Measurements from ENCODE around the gene TSPOAP1. TPM values are rescaled to one million over a fixed set of nuclear protein-coding genes. Genes with fewer than 3 reads are reported as not detected.

TSPOAP1 gene
- total and polyA plus RNA-seq, 2 experiments from 2014 or later: 15.4 to 19.0 TPM

- peaks cover 59% of the 10 kb centered on the region for H3K4me1 ChIP-seq (ENCODE audit: insufficient read depth)
- no peak overlapping the region for H3K4me2 ChIP-seq
- H3K4me3 ChIP-seq: no peak overlapping the region
- H4K20me1 ChIP-seq (ENCODE audit: insufficient read depth, poor library complexity, severe bottlenecking): no peaks in the 10 kb centered on the region
- peak overlapping the region; percentile 68 for H3K27ac ChIP-seq
- TF ChIP-seq, protein P1, sequence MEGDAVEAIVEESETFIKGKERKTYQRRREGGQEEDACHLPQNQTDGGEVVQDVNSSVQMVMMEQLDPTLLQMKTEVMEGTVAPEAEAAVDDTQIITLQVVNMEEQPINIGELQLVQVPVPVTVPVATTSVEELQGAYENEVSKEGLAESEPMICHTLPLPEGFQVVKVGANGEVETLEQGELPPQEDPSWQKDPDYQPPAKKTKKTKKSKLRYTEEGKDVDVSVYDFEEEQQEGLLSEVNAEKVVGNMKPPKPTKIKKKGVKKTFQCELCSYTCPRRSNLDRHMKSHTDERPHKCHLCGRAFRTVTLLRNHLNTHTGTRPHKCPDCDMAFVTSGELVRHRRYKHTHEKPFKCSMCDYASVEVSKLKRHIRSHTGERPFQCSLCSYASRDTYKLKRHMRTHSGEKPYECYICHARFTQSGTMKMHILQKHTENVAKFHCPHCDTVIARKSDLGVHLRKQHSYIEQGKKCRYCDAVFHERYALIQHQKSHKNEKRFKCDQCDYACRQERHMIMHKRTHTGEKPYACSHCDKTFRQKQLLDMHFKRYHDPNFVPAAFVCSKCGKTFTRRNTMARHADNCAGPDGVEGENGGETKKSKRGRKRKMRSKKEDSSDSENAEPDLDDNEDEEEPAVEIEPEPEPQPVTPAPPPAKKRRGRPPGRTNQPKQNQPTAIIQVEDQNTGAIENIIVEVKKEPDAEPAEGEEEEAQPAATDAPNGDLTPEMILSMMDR (IDR thresholded peaks at IDR 0.05; ENCODE audit: poor library complexity): no peak
- TF ChIP-seq EZH2 (IDR thresholded peaks at IDR 0.05; ENCODE audit: borderline replicate concordance) (no peak), EZH2phosphoT487 (IDR thresholded peaks at IDR 0.05; ENCODE audit: low read depth, severe bottlenecking, unreplicated experiment) (no peak)
- DNase-seq (ENCODE audit: low spot score): no peak
- H3K9me3 ChIP-seq (ENCODE audit: low read depth): no peaks in the 10 kb centered on the region
- 60% methylated on average over 4 of the region's 4 CpGs for WGBS (ENCODE audit: low lambda C conversion rate, missing lambda C conversion rate)
- H3K36me3 ChIP-seq (replicated peaks; ENCODE audit: insufficient read depth, low read depth): no peaks in the 10 kb centered on the region
- no peak overlapping the region for H2AFZ ChIP-seq
- H3K27me3 ChIP-seq: no peaks in the 10 kb centered on the region
- H3K9me2 ChIP-seq (replicated peaks; ENCODE audit: insufficient read depth): no peaks in the 10 kb centered on the region
- peaks cover 72% of the 10 kb centered on the region for H3K79me2 ChIP-seq
These were observed 47.9 kb upstream of the TSPOAP1 start for GRCh38 chr17:58376472-58377000.

- Histone ChIP-seq H2AFZ (no peak overlapping the region), H3K4me1 (ENCODE audit: insufficient read depth) (peaks cover 52% of the 10 kb centered on the region), H3K27me3 (no peaks in the 10 kb centered on the region)
These were observed 47.2 kb upstream of the TSPOAP1 start for GRCh38 chr17:58375811-58376210.

DNA sequence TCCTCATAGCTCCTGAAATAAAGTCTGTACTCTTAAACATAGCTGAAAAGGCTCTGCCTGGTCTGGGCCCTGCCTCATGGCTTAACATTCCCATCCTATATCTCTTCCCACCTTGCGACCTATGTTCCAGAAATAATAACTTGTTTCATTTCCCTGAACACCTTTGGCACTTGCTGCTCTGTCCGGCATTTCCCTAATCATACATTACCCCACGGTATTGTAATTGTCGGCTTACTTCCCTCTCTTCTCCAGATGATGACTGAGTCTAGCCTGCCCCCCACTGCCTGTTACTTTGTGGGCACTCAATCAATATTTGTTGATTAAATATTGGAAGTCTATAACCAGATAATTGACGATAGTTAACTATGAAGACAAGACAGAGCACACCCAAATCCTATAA is 46.7 kb upstream of the TSPOAP1 start:
- H4K20me1 ChIP-seq (ENCODE audit: insufficient read depth, poor library complexity, severe bottlenecking): no peaks in the 10 kb centered on the region
- H3K79me2 ChIP-seq: peaks cover 76% of the 10 kb centered on the region
- no peaks in the 10 kb centered on the region for H3K9me2 ChIP-seq (replicated peaks; ENCODE audit: insufficient read depth)
- peaks cover 46% of the 10 kb centered on the region for H3K4me1 ChIP-seq (ENCODE audit: insufficient read depth)
- no peaks in the 10 kb centered on the region for H3K27me3 ChIP-seq
- TF ChIP-seq EZH2 (IDR thresholded peaks at IDR 0.05; ENCODE audit: borderline replicate concordance): no peak
- TF ChIP-seq, protein P1 (IDR thresholded peaks at IDR 0.05; ENCODE audit: poor library complexity): no peak
- no peak for TF ChIP-seq EZH2phosphoT487 (IDR thresholded peaks at IDR 0.05; ENCODE audit: low read depth, severe bottlenecking, unreplicated experiment)
- H3K36me3 ChIP-seq (replicated peaks; ENCODE audit: insufficient read depth, low read depth): no peaks in the 10 kb centered on the region
- WGBS (ENCODE audit: low lambda C conversion rate, missing lambda C conversion rate): 69% methylated on average over 5 of the region's 5 CpGs
- no peaks in the 10 kb centered on the region for H3K9me3 ChIP-seq (ENCODE audit: low read depth)
- peak overlapping the region; percentile 15 for H3K4me2 ChIP-seq
- no peak overlapping the region for H2AFZ ChIP-seq
- no peak for DNase-seq (ENCODE audit: low spot score)
- H3K4me3 ChIP-seq: no peak overlapping the region
- H3K27ac ChIP-seq: peak overlapping the region; percentile 28

More at GRCh38 chr17:58375811-58376210, 47.2 kb upstream of the TSPOAP1 start:
- no peaks in the 10 kb centered on the region for H3K9me3 ChIP-seq (ENCODE audit: low read depth)
- TF ChIP-seq EZH2phosphoT487 (IDR thresholded peaks at IDR 0.05; ENCODE audit: low read depth, severe bottlenecking, unreplicated experiment) (no peak), EZH2 (IDR thresholded peaks at IDR 0.05; ENCODE audit: borderline replicate concordance) (no peak)
- TF ChIP-seq, protein P1 (IDR thresholded peaks at IDR 0.05; ENCODE audit: poor library complexity): no peak
- H3K27ac ChIP-seq: peak overlapping the region; percentile 20
- no peaks in the 10 kb centered on the region for H3K36me3 ChIP-seq (replicated peaks; ENCODE audit: insufficient read depth, low read depth)
- WGBS (ENCODE audit: low lambda C conversion rate, missing lambda C conversion rate): 68% methylated on average over 2 of the region's 2 CpGs
- peaks cover 76% of the 10 kb centered on the region for H3K79me2 ChIP-seq
- no peaks in the 10 kb centered on the region for H3K9me2 ChIP-seq (replicated peaks; ENCODE audit: insufficient read depth)
- H4K20me1 ChIP-seq (ENCODE audit: insufficient read depth, poor library complexity, severe bottlenecking): no peaks in the 10 kb centered on the region
- no peak overlapping the region for H3K4me3 ChIP-seq
- H3K4me2 ChIP-seq: peak overlapping the region; percentile 15
- DNase-seq (ENCODE audit: low spot score): no peak

Measured in hepatocyte (in vitro differentiated cells).